ENCODE results near the gene GZMM. TPM values are rescaled to one million over a fixed set of nuclear protein-coding genes. Genes with fewer than 3 reads are reported as not detected.

Gene GZMM
- total RNA-seq, 4 donors from 2014 or later: 0.78 to 1.9 TPM; not detected in 2

GRCh38 chr19:579842-580155 is 35.9 kb downstream of the GZMM start:
- Histone ChIP-seq H3K4me3 (replicated peaks in 1 of 3) (no peak overlapping the region), H3K27ac (no peak overlapping the region), H3K36me3 (peaks cover 30 to 38% of the 10 kb centered on the region in 2 donors), H3K27me3 (no peaks in the 10 kb centered on the region), H3K9me3 (no peaks in the 10 kb centered on the region), H3K4me1 (peaks cover 15 to 19% of the 10 kb centered on the region in 2 donors)
- WGBS, 2 donors: 98% methylated on average over 7 of the region's 11 CpGs; no CpG with 5 or more reads in 1 of the 2 donors
- DNase-seq: no peak
- intact Hi-C loops (cut with DNase I): no loop called here
- TF ChIP-seq CTCF (IDR thresholded peaks at IDR 0.05) (no peak), POLR2A (IDR thresholded peaks at IDR 0.05) (no peak)

GRCh38 chr19:580274-580835 is 36.5 kb downstream of the GZMM start:
- TF ChIP-seq POLR2A (IDR thresholded peaks at IDR 0.05): no peak
- TF ChIP-seq CTCF (IDR thresholded peaks at IDR 0.05): no peak
- 88 to 95% methylated on average over 9 to 22 of the region's 22 CpGs for WGBS, 2 donors
- H3K27ac ChIP-seq: no peak overlapping the region
- DNase-seq: no peak
- H3K9me3 ChIP-seq: no peaks in the 10 kb centered on the region
- peaks cover 30 to 38% of the 10 kb centered on the region in 2 donors for H3K36me3 ChIP-seq
- H3K4me1 ChIP-seq: peaks cover 9 to 14% of the 10 kb centered on the region in 2 donors
- no peak overlapping the region for H3K4me3 ChIP-seq (replicated peaks in 1 of 3)
- no peaks in the 10 kb centered on the region for H3K27me3 ChIP-seq
- intact Hi-C loops (cut with DNase I): no loop called here

- Histone ChIP-seq H3K4me3 (replicated peaks in 1 of 3) (no peak overlapping the region), H3K27ac (no peak overlapping the region), H3K9me3 (no peaks in the 10 kb centered on the region), H3K4me1 (peaks cover 0 to 2% of the 10 kb centered on the region in 2 donors), H3K27me3 (no peaks in the 10 kb centered on the region), H3K36me3 (peaks cover 30 to 38% of the 10 kb centered on the region in 2 donors)
- 93% methylated on average over 3 to 6 of the region's 40 CpGs for WGBS, 2 donors
- TF ChIP-seq POLR2A (IDR thresholded peaks at IDR 0.05) (no peak), CTCF (IDR thresholded peaks at IDR 0.05) (no peak)
- intact Hi-C loops (cut with DNase I): no loop called here
- no peak for DNase-seq
These were observed 37.7 kb downstream of the GZMM start for GRCh38 chr19:581399-582111.

GRCh38 chr19:582497-583197 is 38.8 kb downstream of the GZMM start:
- no peak overlapping the region for H3K4me3 ChIP-seq (replicated peaks in 1 of 3)
- DNase-seq: no peak
- peaks cover 30 to 35% of the 10 kb centered on the region in 2 donors for H3K36me3 ChIP-seq
- H3K9me3 ChIP-seq: no peaks in the 10 kb centered on the region
- H3K27ac ChIP-seq: no peak overlapping the region
- H3K27me3 ChIP-seq: no peaks in the 10 kb centered on the region
- TF ChIP-seq POLR2A (IDR thresholded peaks at IDR 0.05) (no peak), CTCF (IDR thresholded peaks at IDR 0.05) (no peak)
- intact Hi-C loops (cut with DNase I): no loop called here
- 93% methylated on average over 19 to 30 of the region's 31 CpGs for WGBS, 2 donors
- H3K4me1 ChIP-seq: no peaks in the 10 kb centered on the region

Measured in thyroid gland (tissue), 4 donors.